Measurements from ENCODE around the gene MNAT1.

The MNAT1 gene

GRCh38 chr14:60861545-60862140 lies 127.1 kb downstream of the MNAT1 start:
- no peak overlapping the region for H3K4me3 ChIP-seq (ENCODE audit: low read depth, low read length)
- H2BK12ac ChIP-seq (ENCODE audit: low read length): no peak overlapping the region
- no peaks in the 10 kb centered on the region for H3K27me3 ChIP-seq (ENCODE audit: insufficient read depth, low read length)
- H3K23ac ChIP-seq (ENCODE audit: low read length): no peak overlapping the region
- no peaks in the 10 kb centered on the region for H3K4me1 ChIP-seq (ENCODE audit: control insufficient read depth in 1 of 2, insufficient read depth in 2 of 2, low read length in 2 of 2)
- H3K9ac ChIP-seq (ENCODE audit: low read length): no peak overlapping the region
- no peaks in the 10 kb centered on the region for H3K9me3 ChIP-seq (ENCODE audit: insufficient read depth, low read depth, low read length)
- H3K79me1 ChIP-seq (ENCODE audit: low read length): no peaks in the 10 kb centered on the region
- no peak overlapping the region for H2AK5ac ChIP-seq (ENCODE audit: low read length)
- no peak overlapping the region for H4K12ac ChIP-seq (ENCODE audit: low read depth, low read length)
- H4K91ac ChIP-seq (ENCODE audit: low read depth, low read length): no peak overlapping the region
- no peak overlapping the region for H2AFZ ChIP-seq (ENCODE audit: insufficient read depth, low read length, poor library complexity)
- H3K18ac ChIP-seq (ENCODE audit: low read length): no peak overlapping the region
- DNase-seq: peak in 1 of 2 donors; percentile 70
- no peak overlapping the region for H3K4me2 ChIP-seq (ENCODE audit: low read length)
- no peak overlapping the region for H3K14ac ChIP-seq (ENCODE audit: low read length)
- H3K4ac ChIP-seq (ENCODE audit: low read depth, low read length): no peak overlapping the region
- no peak overlapping the region for H2BK120ac ChIP-seq (ENCODE audit: insufficient read depth, low read length, poor library complexity)
- no peaks in the 10 kb centered on the region for H3K79me2 ChIP-seq (ENCODE audit: control insufficient read depth, insufficient read depth, low read length, poor library complexity)
- WGBS (ENCODE audit: extremely low coverage, insufficient coverage, insufficient read length): no CpG with 5 or more reads among the region's 3 CpGs
- H2BK5ac ChIP-seq (ENCODE audit: low read depth, low read length, poor library complexity): no peak overlapping the region
- H4K8ac ChIP-seq (ENCODE audit: low read depth, low read length): no peak overlapping the region
- no peak overlapping the region for H3K27ac ChIP-seq (ENCODE audit: low read depth, low read length)
- H3K36me3 ChIP-seq (ENCODE audit: control insufficient read depth in 1 of 2, insufficient read depth in 2 of 2, low read length in 2 of 2): no peaks in the 10 kb centered on the region

GRCh38 chr14:60862283-60862682 lies 127.7 kb downstream of the MNAT1 start:
- H3K36me3 ChIP-seq (ENCODE audit: control insufficient read depth in 1 of 2, insufficient read depth in 2 of 2, low read length in 2 of 2): no peaks in the 10 kb centered on the region
- H3K4me1 ChIP-seq (ENCODE audit: control insufficient read depth in 1 of 2, insufficient read depth in 2 of 2, low read length in 2 of 2): no peaks in the 10 kb centered on the region
- no peak overlapping the region for H3K14ac ChIP-seq (ENCODE audit: low read length)
- H3K79me2 ChIP-seq (ENCODE audit: control insufficient read depth, insufficient read depth, low read length, poor library complexity): no peaks in the 10 kb centered on the region
- WGBS (ENCODE audit: extremely low coverage, insufficient coverage, insufficient read length): no CpG with 5 or more reads among the region's 2 CpGs
- no peak overlapping the region for H2BK5ac ChIP-seq (ENCODE audit: low read depth, low read length, poor library complexity)
- no peak overlapping the region for H2BK120ac ChIP-seq (ENCODE audit: insufficient read depth, low read length, poor library complexity)
- H3K4me2 ChIP-seq (ENCODE audit: low read length): no peak overlapping the region
- no peak overlapping the region for H3K4ac ChIP-seq (ENCODE audit: low read depth, low read length)
- no peak overlapping the region for H3K23ac ChIP-seq (ENCODE audit: low read length)
- no peak overlapping the region for H3K27ac ChIP-seq (ENCODE audit: low read depth, low read length)
- no peak overlapping the region for H2AK5ac ChIP-seq (ENCODE audit: low read length)
- no peak overlapping the region for H4K12ac ChIP-seq (ENCODE audit: low read depth, low read length)
- H4K8ac ChIP-seq (ENCODE audit: low read depth, low read length): no peak overlapping the region
- peak in 1 of 2 donors; percentile 10 for DNase-seq
- H2BK12ac ChIP-seq (ENCODE audit: low read length): no peak overlapping the region
- no peaks in the 10 kb centered on the region for H3K9me3 ChIP-seq (ENCODE audit: insufficient read depth, low read depth, low read length)
- no peaks in the 10 kb centered on the region for H3K79me1 ChIP-seq (ENCODE audit: low read length)
- no peak overlapping the region for H3K9ac ChIP-seq (ENCODE audit: low read length)
- no peak overlapping the region for H3K4me3 ChIP-seq (ENCODE audit: low read depth, low read length)
- no peak overlapping the region for H4K91ac ChIP-seq (ENCODE audit: low read depth, low read length)
- H3K18ac ChIP-seq (ENCODE audit: low read length): no peak overlapping the region
- H3K27me3 ChIP-seq (ENCODE audit: insufficient read depth, low read length): no peaks in the 10 kb centered on the region
- no peak overlapping the region for H2AFZ ChIP-seq (ENCODE audit: insufficient read depth, low read length, poor library complexity)

- Histone ChIP-seq H3K36me3 (ENCODE audit: control insufficient read depth in 1 of 2, insufficient read depth in 2 of 2, low read length in 2 of 2) (no peaks in the 10 kb centered on the region), H2BK5ac (ENCODE audit: low read depth, low read length, poor library complexity) (no peak overlapping the region), H3K4me3 (ENCODE audit: low read depth, low read length) (no peak overlapping the region), H4K8ac (ENCODE audit: low read depth, low read length) (no peak overlapping the region), H2BK12ac (ENCODE audit: low read length) (no peak overlapping the region), H2AFZ (ENCODE audit: insufficient read depth, low read length, poor library complexity) (no peak overlapping the region), H3K9me3 (ENCODE audit: insufficient read depth, low read depth, low read length) (no peaks in the 10 kb centered on the region), H3K18ac (ENCODE audit: low read length) (no peak overlapping the region), H2AK5ac (ENCODE audit: low read length) (no peak overlapping the region), H4K91ac (ENCODE audit: low read depth, low read length) (no peak overlapping the region), H3K23ac (ENCODE audit: low read length) (no peak overlapping the region), H3K4ac (ENCODE audit: low read depth, low read length) (no peak overlapping the region), H4K12ac (ENCODE audit: low read depth, low read length) (no peak overlapping the region), H3K27me3 (ENCODE audit: insufficient read depth, low read length) (no peaks in the 10 kb centered on the region), H3K4me2 (ENCODE audit: low read length) (no peak overlapping the region), H3K79me2 (ENCODE audit: control insufficient read depth, insufficient read depth, low read length, poor library complexity) (no peaks in the 10 kb centered on the region), H3K4me1 (ENCODE audit: control insufficient read depth in 1 of 2, insufficient read depth in 2 of 2, low read length in 2 of 2) (no peaks in the 10 kb centered on the region), H3K79me1 (ENCODE audit: low read length) (no peaks in the 10 kb centered on the region), H3K9ac (ENCODE audit: low read length) (no peak overlapping the region), H3K14ac (ENCODE audit: low read length) (no peak overlapping the region), H3K27ac (ENCODE audit: low read depth, low read length) (no peak overlapping the region), H2BK120ac (ENCODE audit: insufficient read depth, low read length, poor library complexity) (no peak overlapping the region)
- WGBS (ENCODE audit: extremely low coverage, insufficient coverage, insufficient read length): no CpG with 5 or more reads among the region's 2 CpGs
- DNase-seq: no peak
Measured at GRCh38 chr14:60863249-60863648, 128.7 kb downstream of the MNAT1 start.

- no peak overlapping the region for H4K8ac ChIP-seq (ENCODE audit: low read depth, low read length)
- H3K14ac ChIP-seq (ENCODE audit: low read length): no peak overlapping the region
- no peaks in the 10 kb centered on the region for H3K36me3 ChIP-seq (ENCODE audit: control insufficient read depth in 1 of 2, insufficient read depth in 2 of 2, low read length in 2 of 2)
- no peaks in the 10 kb centered on the region for H3K79me1 ChIP-seq (ENCODE audit: low read length)
- H3K27me3 ChIP-seq (ENCODE audit: insufficient read depth, low read length): no peaks in the 10 kb centered on the region
- no peak overlapping the region for H3K23ac ChIP-seq (ENCODE audit: low read length)
- no peaks in the 10 kb centered on the region for H3K79me2 ChIP-seq (ENCODE audit: control insufficient read depth, insufficient read depth, low read length, poor library complexity)
- no peak overlapping the region for H4K91ac ChIP-seq (ENCODE audit: low read depth, low read length)
- no peak overlapping the region for H3K4me2 ChIP-seq (ENCODE audit: low read length)
- H2BK5ac ChIP-seq (ENCODE audit: low read depth, low read length, poor library complexity): no peak overlapping the region
- H2BK12ac ChIP-seq (ENCODE audit: low read length): no peak overlapping the region
- H3K27ac ChIP-seq (ENCODE audit: low read depth, low read length): no peak overlapping the region
- no peak overlapping the region for H2AK5ac ChIP-seq (ENCODE audit: low read length)
- no peaks in the 10 kb centered on the region for H3K4me1 ChIP-seq (ENCODE audit: control insufficient read depth in 1 of 2, insufficient read depth in 2 of 2, low read length in 2 of 2)
- no peak overlapping the region for H3K9ac ChIP-seq (ENCODE audit: low read length)
- no peak overlapping the region for H3K18ac ChIP-seq (ENCODE audit: low read length)
- no peaks in the 10 kb centered on the region for H3K9me3 ChIP-seq (ENCODE audit: insufficient read depth, low read depth, low read length)
- no peak overlapping the region for H4K12ac ChIP-seq (ENCODE audit: low read depth, low read length)
- no peak overlapping the region for H2AFZ ChIP-seq (ENCODE audit: insufficient read depth, low read length, poor library complexity)
- H3K4ac ChIP-seq (ENCODE audit: low read depth, low read length): no peak overlapping the region
- H3K4me3 ChIP-seq (ENCODE audit: low read depth, low read length): no peak overlapping the region
- no CpG with 5 or more reads among the region's 4 CpGs for WGBS (ENCODE audit: extremely low coverage, insufficient coverage, insufficient read length)
- no peak for DNase-seq
- H2BK120ac ChIP-seq (ENCODE audit: insufficient read depth, low read length, poor library complexity): no peak overlapping the region
Measured at GRCh38 chr14:60865378-60866127, 131.0 kb downstream of the MNAT1 start.
